HG02884 (cell line): ENCODE measurements around the gene GALK1.
A peak's percentile ranks its signal among the peaks of the same experiment; 100 is the strongest.
"Not testable (repeated sequence)": the region's sequence is repeated elsewhere in the genome, so short reads cannot be mapped to it uniquely, and the experiment has no call there.

ENCODE experiments used
- ATAC-seq: cut with Tn5 transposase; IDR thresholded peaks from one replicate; pipeline ENCODE4 v1.9.1; 2021; ENCODE audit warnings: mild to moderate bottlenecking, moderate library complexity; ENCODE audit not compliant: unreplicated experiment

Gene GALK1

DNA sequence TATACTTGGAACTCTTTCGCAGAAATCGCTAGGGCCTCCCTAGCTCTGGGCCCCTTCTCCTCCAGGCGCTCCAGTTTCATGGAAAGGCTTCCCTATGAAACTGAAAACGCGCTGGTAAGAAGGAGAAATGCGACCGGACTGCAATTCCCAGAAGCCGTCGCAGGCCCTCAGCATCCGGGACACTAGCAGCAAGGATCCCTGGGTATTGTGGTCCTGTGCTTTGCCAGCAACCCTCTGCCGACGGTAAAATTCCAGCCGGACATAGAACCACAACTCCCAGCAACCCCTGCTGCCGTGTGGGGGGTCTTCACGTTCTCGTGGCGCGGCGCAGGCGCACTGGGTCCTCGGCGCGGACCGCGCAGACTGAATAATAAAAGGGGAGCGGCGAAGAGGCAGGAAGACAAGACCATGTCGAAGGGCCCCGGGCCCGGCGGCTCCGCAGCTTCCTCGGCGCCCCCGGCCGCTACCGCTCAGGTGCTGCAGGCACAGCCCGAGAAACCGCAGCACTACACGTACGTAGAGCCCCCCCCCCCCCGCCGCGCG is 19.6 kb upstream of the GALK1 start, which contains the start of gene UNK:
UNK (plus strand) TSS at position 334 of the 543 bp plus-strand sequence; CDS start at position 409, 75 bp downstream.
- ATAC-seq, result peak; percentile 48

DNA sequence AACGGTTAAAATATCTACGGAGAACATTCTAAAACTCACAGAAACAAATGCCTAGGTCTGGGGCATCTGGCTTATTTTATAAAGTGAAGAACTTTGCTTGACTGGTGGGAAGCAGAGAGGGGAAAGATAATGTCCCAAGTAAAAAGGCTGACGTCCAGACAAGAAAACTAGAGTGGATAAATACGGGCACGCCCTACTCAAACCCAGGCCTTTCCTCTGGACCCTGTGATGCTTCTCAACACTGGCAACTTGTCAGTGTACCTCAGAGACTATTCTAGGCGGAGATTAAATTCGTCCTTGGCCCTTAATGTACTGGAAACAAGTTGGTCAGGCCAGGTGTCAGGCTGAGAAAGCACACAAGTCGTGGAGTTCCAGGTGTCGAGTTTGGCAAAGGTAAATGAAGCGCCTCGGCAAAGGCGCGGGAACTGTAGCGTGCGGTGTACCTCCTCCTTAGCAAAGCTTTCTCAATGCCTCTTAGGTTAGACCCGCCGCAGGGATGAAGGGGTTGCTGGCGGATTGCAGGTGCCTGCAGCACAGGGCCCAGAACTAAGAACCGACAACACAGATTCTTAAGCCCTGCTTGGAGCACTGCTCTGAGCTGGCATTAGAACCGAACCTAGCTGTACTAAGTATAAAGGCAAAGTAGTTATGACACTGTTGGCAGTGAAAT is 18.9 kb upstream of the GALK1 start:
- ATAC-seq, result no peak

DNA sequence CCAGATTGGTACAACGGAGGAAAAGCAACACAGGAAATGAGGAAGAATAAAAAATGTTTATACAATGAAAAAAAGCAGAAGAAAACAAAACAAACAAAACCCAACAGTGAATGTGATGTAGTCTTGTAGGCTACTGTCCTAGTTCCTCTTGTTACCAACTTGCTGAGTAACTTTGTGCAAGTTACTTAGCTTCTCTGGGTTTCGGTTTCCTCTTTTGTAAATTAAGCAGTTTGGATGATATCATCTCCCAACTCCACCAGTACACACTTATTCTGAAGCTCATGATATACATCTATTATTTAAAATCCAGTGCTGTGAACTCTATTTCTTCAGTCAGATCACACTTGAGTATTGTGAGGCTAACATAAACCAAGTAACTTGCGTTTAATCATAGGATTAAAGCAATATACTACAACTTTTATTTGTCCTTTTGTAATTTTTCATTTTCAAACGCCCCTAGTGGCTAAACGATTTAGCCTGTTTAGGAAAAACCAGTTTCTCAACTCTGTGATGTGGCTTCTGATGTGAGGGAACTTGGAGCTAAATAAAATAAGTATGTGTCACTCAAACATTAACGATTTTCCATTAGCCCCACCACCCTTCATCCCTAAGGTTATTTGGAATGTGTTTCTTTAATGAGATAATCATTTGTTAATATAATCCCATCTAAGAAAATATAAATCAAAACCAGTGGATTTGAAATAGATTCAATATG is 18.2 kb upstream of the GALK1 start:
- ATAC-seq, result no peak

DNA sequence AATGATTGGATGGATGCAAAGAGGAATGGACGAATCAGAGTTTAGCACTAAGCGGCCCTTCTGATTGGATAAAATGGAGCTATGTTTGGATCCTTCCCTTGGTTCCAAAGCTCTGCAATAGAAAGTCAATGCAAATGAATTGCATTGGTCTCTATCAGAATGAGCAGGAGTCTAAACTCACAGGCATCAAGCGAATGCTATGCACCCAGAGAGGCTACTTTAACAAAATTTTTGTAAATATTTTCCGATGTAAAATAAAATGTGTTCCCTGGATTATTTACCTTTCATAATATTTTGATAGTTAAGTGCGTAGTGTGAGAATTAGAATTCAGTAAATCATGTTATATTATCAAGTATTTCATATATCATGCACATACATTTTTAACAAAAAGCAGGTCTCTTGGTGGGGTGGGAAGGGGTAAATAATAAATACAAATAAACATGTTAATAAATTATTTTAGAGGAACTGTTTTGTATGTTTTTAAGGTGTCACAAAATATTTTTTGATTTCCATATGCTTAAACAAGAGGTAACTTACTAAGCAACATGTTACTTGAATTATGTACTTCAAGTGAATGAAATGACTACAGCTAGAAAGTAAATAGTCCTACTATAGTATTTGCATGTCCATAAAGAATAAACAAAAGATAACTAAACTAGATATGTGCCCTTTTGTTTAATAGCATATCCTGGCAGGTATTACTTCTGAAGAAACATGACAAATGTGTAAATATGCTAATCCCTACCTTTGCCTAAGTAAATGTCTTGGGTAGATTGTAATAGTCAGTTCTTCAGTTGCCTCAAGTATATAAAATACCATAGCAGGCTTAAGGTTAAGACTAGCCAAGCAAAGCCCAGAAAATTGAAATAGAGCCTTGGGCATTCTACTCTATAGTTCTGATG is 15.2 kb upstream of the GALK1 start:
- no peak for ATAC-seq

DNA sequence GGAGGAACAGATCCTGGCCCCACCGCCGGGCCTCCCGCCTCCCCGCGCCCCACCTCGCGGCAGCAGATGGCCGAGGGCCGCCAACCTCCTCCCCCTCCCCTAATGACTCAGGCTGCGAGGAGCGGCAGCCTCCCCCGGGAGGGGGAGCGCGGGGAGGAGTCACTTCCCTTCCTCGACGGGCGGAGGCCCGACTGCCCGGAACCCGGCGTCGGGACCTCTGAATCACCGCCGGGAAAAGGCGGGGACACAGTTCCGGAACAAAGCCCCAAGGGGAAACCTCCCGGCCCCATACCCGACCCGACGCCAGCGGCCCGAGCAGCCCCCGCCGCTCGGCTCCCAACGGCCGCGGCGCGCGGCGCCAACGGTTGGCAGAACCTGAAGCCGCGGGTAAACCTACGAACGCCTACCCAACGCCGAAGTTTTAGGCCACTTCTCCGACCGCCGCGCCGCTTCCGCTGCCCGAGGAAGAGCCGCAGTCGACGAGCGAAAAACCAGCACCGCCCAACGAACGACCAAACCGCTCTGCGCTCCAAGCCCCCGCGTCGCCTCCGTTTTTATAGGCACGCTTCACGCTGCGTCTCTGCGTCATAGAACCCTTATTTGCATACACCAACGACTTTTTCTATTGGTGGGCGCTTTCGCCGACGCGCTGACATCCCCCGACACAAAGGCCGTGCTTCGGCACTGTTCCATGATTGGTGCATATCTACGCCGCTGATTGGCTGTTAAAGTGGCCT is 14.4 kb upstream of the GALK1 start:
- peak; percentile 72 for ATAC-seq

DNA sequence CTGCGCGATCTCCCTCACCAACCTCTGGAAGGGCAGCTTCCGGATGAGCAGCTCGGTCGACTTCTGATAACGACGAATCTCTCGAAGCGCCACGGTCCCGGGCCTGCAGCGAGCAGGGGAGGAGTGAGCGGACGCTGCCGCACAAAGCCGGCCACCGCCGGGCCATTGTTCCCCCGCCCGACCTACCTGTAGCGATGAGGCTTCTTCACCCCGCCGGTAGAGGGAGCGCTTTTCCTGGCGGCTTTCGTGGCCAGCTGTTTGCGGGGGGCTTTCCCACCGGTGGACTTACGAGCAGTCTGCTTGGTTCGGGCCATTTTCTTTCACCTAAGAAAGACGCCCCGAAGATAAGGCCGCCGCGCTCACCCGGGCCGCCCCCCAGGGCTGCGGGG is 13.9 kb upstream of the GALK1 start:
- peak; percentile 1 for ATAC-seq

- not testable (repeated sequence) for ATAC-seq
These were observed 13.3 kb upstream of the GALK1 start for GRCh38 chr17:75778066-75778860.

DNA sequence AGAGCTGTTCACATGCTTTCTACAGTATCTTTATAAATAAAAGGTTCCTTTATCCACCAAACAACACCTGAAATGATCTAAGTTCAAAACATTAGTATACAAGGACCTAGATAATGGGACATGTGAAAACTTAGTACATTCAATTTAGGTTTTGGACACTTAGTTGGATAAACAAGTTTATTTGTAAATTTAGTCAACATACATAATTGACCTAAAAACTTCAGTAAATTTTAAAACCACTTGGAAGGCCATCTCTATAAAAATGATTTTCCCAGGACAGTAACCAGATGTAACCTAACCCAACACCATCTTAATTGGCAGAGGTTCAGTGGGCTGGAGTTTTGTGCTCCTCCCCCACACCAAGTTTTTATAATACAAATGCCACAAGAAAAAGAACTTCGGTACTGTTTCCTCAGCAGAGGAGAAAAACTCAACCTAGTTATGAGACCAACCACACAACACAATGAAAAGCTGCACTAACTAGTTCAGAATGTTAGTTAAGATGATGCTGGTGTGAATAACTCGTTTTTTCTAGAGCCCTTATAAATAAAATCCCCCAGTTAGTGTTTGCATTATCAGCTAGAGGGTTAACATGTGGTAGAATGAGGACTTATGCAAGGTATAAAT is 12.4 kb upstream of the GALK1 start:
- ATAC-seq, result no peak

GRCh38 chr17:75776386-75777295 is 11.6 kb upstream of the GALK1 start:
- no peak for ATAC-seq

DNA sequence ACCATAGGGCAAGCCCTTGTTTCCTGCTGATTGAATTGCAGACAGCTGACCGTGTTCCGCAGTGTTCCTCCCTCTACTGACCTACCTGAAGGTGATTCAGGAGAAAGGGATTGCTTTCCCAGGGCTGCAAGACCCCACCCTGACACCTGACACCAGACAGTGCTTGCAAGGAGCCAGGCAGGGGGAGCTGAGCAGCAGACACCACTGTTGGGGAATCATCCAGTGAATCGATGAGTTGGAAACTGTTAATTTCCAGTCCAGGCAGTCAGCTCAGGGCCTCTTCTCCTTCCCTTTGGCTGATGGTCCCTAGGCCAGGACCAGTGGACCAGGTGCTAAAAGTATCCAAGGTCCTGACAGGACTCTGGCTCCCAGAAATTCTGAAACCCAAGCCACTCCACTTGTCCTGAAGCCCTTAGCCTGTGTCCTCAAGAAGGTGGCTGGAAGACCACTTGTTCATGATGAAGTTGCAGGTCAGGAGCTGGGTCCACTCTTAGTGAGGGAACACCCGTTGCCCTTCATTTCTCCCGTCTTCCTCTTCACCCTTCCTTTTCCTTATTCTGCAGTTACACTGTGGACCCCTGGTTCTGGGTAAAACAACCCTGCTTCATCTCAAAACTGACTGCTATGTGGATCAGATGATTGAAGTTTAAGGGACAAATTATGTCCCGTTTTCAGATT is 10.1 kb upstream of the GALK1 start:
- ATAC-seq, result no peak

DNA sequence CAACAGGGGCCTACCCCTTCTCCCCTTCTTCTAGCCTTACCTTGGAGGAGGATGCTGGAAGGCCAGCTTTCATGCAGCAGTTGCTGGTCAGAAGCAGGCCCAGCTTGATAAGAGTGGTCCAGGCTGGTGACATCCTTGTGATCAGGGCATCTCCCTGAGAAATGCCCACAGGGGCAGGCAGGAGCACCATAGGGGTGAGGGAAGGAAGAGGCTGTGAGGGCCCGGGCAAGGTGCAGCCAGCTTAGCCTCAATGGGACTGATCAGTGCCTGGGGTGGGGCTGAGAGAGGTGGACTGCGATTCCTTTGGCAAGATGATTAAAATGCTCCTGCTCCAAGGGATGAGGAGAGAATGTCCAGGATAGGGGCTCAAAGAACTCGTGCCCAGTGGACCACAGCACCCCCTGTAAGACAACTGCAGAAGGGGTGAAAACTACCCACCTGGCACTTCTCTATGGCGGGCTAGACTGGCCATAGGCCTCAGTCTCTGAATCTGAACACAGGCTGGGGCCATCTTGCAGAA is 9.5 kb upstream of the GALK1 start:
- ATAC-seq, result no peak

DNA sequence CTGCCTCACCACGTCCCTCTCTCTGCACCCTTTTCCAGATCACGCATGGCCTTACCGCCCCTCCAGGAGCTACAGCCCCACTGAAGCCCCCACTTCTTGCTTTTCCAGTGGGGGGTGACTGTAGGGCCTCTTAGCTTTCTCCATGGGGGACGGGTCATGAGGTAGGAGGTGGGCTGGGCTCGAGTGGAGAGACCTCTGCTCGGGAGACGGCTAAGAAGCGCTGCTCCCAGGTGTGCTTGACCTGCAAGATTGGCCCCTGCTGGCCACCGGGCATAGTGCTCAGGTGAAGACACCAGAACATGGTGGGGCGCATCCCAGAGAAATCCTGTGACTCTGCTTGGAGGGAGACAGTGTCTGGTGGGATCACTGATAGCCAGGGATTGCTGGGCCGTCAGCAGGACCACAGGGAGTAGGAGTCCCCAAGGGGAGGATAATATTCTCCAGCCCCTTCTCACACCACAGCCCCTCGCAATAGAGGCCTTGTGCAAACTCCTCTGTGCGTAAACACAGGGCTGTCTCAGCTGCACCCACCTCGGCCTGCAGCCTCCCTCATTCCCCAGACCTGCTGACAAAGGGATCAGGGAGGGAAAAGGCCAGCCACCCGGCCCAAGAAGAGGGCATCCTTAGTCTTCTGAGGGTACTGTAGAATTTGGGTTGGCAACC is 8.9 kb upstream of the GALK1 start:
- ATAC-seq, result no peak

DNA sequence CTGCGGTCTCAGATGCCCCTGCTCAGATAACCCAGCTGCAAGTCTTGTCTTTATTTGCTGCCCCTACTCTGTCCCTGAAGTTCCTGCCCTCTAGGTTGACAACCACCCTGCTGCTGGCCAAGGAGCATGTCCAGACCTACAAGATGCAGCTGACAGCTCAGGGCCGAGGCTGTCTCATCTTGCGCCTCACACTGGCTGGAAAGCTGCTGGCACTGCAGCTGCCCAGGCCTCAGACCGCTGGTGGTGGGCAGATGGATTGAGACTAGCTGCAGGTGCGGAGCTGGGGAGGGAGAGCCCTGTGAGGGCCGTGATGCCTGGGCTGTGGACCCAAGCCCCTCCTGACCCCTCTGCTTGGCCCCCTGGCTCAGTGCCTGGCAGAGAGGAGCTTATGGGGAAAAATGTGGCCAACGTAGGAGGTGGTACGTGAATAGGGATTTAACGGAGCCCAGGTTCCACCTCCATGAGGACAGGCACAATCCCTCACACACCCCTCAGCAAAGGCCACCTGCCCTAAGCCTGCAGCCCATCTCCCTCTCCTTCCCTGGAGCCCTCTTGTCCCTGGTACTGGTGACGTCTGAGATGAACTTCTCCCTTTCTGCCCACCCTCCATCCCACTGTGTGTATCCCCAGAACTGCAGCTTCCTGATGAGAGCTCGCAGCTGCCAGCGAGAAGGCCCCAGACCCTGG is 8.3 kb upstream of the GALK1 start:
- ATAC-seq, result no peak

- ATAC-seq, result no peak
These were observed 6.6 kb upstream of the GALK1 start for GRCh38 chr17:75771334-75772281.

GRCh38 chr17:75769536-75769935 is 4.5 kb upstream of the GALK1 start:
- no peak for ATAC-seq
